IMR-90 (cell line): ENCODE results near the gene SRRM4. TPM values are rescaled to one million over a fixed set of nuclear protein-coding genes. Genes with fewer than 3 reads are reported as not detected.

ENCODE experiments used
- ATAC-seq: fragments of 200-7000 bp; cut with Tn5 transposase; 2 replicates; pipeline ENCODE4 v1.9.1; 2020; ENCODE audit warnings: low read depth, mild to moderate bottlenecking, moderate library complexity
- BruUV-seq: library from RNA; stranded (reverse); fragments of 400-500 nt; replicated peaks from 2 replicates; lab custom pipeline; 2021; lab: Mats Ljungman, UMichigan
- CTCF ChIA-PET: fragments of 300-600 bp; formaldehyde crosslinking; extraction: SDS; loops from one replicate; lab custom pipeline; 2021; ENCODE audit warnings: antibody characterized with exemption; lab: Yijun Ruan, JAX
- POLR2A ChIA-PET: fragments of 300-600 bp; sonication (Branson Sonifier 250); formaldehyde crosslinking; loops from one replicate; lab custom pipeline; 2022; ENCODE audit warnings: antibody characterized with exemption; ENCODE audit not compliant: unreplicated experiment; lab: Charles Lee
- DNase-seq: peaks from one replicate; pipeline ENCODE4 v3.0.0; 2013
- H2AFZ ChIP-seq: replicated peaks from 2 replicates; pipeline ENCODE3; 2013; ENCODE audit warnings: low read length, mild to moderate bottlenecking; ENCODE audit not compliant: poor library complexity
- H2AK5ac ChIP-seq: 2 replicates; pipeline ENCODE4 v1.6.1; 2013; ENCODE audit warnings: low read depth, low read length, inconsistent platforms
- H2AK9ac ChIP-seq: replicated peaks from 2 replicates; pipeline ENCODE3; 2013; ENCODE audit warnings: mild to moderate bottlenecking, low read depth, low read length, moderate library complexity; ENCODE audit not compliant: poor library complexity
- H2BK120ac ChIP-seq: 2 replicates; pipeline ENCODE4 v1.6.1; 2013; ENCODE audit warnings: low read depth, low read length, inconsistent platforms
- H2BK15ac ChIP-seq: 3 replicates; pipeline ENCODE4 v1.6.1; 2013; ENCODE audit warnings: low read depth, low read length, inconsistent platforms
- H2BK20ac ChIP-seq: 2 replicates; pipeline ENCODE4 v1.6.1; 2013; ENCODE audit warnings: low read depth, mild to moderate bottlenecking, inconsistent platforms, low read length, moderate library complexity
- H2BK5ac ChIP-seq: 2 replicates; pipeline ENCODE4 v1.6.1; 2013; ENCODE audit warnings: mild to moderate bottlenecking, low read depth, low read length, inconsistent platforms; ENCODE audit not compliant: poor library complexity, severe bottlenecking
- H3K14ac ChIP-seq: replicated peaks from 2 replicates; pipeline ENCODE4 v1.6.1; 2013; ENCODE audit warnings: low read depth, low read length, inconsistent platforms
- H3K18ac ChIP-seq: 2 replicates; pipeline ENCODE4 v1.6.1; 2013; ENCODE audit warnings: low read depth, low read length, control low read depth
- H3K23ac ChIP-seq: 2 replicates; pipeline ENCODE4 v1.6.1; 2013; ENCODE audit warnings: low read depth, low read length, inconsistent platforms
- H3K27ac ChIP-seq: 2 replicates; pipeline ENCODE4 v1.5.1; 2013; ENCODE audit warnings: mild to moderate bottlenecking, control low read depth, low read length; ENCODE audit not compliant: insufficient read depth
- H3K27me3 ChIP-seq: 2 replicates; pipeline ENCODE4 v1.6.1; 2013; ENCODE audit warnings: low read length; ENCODE audit not compliant: control insufficient read depth, insufficient read depth
- H3K36me3 ChIP-seq: 2 replicates; pipeline ENCODE4 v1.6.1; 2013; ENCODE audit warnings: low read length, mixed read lengths; ENCODE audit not compliant: control insufficient read depth, insufficient read depth
- H3K4ac ChIP-seq: 2 replicates; pipeline ENCODE4 v1.6.1; 2013; ENCODE audit warnings: low read depth, low read length, inconsistent platforms
- H3K4me1 ChIP-seq: 2 replicates; pipeline ENCODE4 v1.6.1; 2013; ENCODE audit warnings: low read length, mixed read lengths; ENCODE audit not compliant: control insufficient read depth, insufficient read depth
- H3K4me2 ChIP-seq: 2 replicates; pipeline ENCODE4 v1.6.1; 2013; ENCODE audit warnings: low read depth, mild to moderate bottlenecking, control low read depth, low read length, moderate library complexity
- H3K4me3 ChIP-seq: 2 replicates; pipeline ENCODE4 v1.5.1; 2013; ENCODE audit warnings: low read depth, mild to moderate bottlenecking, control low read depth, low read length, moderate library complexity; ENCODE audit not compliant: insufficient read depth
- H3K56ac ChIP-seq: 2 replicates; pipeline ENCODE4 v1.6.1; 2013; ENCODE audit warnings: low read length, inconsistent platforms; ENCODE audit not compliant: insufficient read depth; ENCODE audit errors: extremely low read depth
- H3K79me1 ChIP-seq, 2 experiments: 2 replicates each; pipeline ENCODE4 v1.6.1; 2013; ENCODE audit warnings: low read length in 2 of 2, inconsistent platforms in 1 of 2, low read depth in 1 of 2
- H3K9ac ChIP-seq: 2 replicates; pipeline ENCODE4 v1.6.1; 2013; ENCODE audit warnings: low read depth, low read length, control low read depth
- H3K9me1 ChIP-seq: 2 replicates; pipeline ENCODE4 v1.6.1; 2013; ENCODE audit warnings: low read length, inconsistent platforms; ENCODE audit not compliant: insufficient read depth
- H3K9me3 ChIP-seq: 2 replicates; pipeline ENCODE4 v1.6.1; 2013; ENCODE audit warnings: low read length; ENCODE audit not compliant: control insufficient read depth, insufficient read depth
- H4K20me1 ChIP-seq: 2 replicates; pipeline ENCODE4 v1.6.1; 2013; ENCODE audit warnings: low read length, inconsistent platforms; ENCODE audit not compliant: insufficient read depth
- H4K5ac ChIP-seq: 2 replicates; pipeline ENCODE4 v1.6.1; 2013; ENCODE audit warnings: mild to moderate bottlenecking, low read depth, low read length, control low read depth
- H4K8ac ChIP-seq, 2 experiments: 2 replicates each; pipeline ENCODE4 v1.6.1; 2013; ENCODE audit warnings: low read depth in 2 of 2, low read length in 2 of 2, control low read depth in 1 of 2, inconsistent platforms in 1 of 2
- H4K91ac ChIP-seq: 2 replicates; pipeline ENCODE4 v1.6.1; 2013; ENCODE audit warnings: low read depth, low read length, inconsistent platforms; ENCODE audit not compliant: insufficient read depth
- BHLHE40 ChIP-seq: fragments of 150-350 bp; IDR thresholded peaks from 2 replicates; pipeline ENCODE4 v1.6.1; 2016; ENCODE audit warnings: mild to moderate bottlenecking, low read depth, low read length
- CEBPB ChIP-seq: IDR thresholded peaks from 2 replicates; pipeline ENCODE4 v1.6.1; 2012; ENCODE audit warnings: low read depth, low read length, improper control_type of control experiment
- FOS ChIP-seq: fragments of 150-350 bp; IDR thresholded peaks from 2 replicates; pipeline ENCODE4 v1.6.1; 2016; ENCODE audit warnings: low read depth, low read length
- MAFK ChIP-seq: IDR thresholded peaks from 2 replicates; pipeline ENCODE4 v1.6.1; 2012; ENCODE audit warnings: low read depth, low read length, improper control_type of control experiment
- MXI1 ChIP-seq: IDR thresholded peaks from 2 replicates; pipeline ENCODE4 v1.6.1; 2012; ENCODE audit warnings: low read depth, mild to moderate bottlenecking, low read length, moderate library complexity, borderline replicate concordance
- POLR2A ChIP-seq: IDR thresholded peaks from 2 replicates; pipeline ENCODE4 v1.6.1; 2012; ENCODE audit warnings: mild to moderate bottlenecking, low read depth, low read length
- WGBS, 2 experiments: methylation state at CpG; one replicate each; pipeline versions ENCODE4 v1.1.5 to v1.1.7; 2013; ENCODE audit warnings: missing lambda C conversion rate in 2 of 2; ENCODE audit not compliant: insufficient read length in 1 of 2; ENCODE audit errors: extremely low coverage in 2 of 2; 5-methylcytosine and 5-hydroxymethylcytosine counted together
- dilution Hi-C: fragments of 300-500 bp; cut with HindIII; formaldehyde crosslinking; loops from one replicate; pipeline ENCODE4 v1.14.3; 2018; ENCODE audit warnings: low sequenced_read_pairs; ENCODE audit not compliant: unreplicated experiment
- in situ Hi-C: fragments of 300-500 bp; cut with MboI; formaldehyde crosslinking; loops from 3 replicates; pipeline ENCODE4 v1.14.3; 2019; ENCODE audit warnings: low sequenced_read_pairs, inconsistent platforms, mixed read lengths
- intact Hi-C: fragments of 100-400 bp; cut with micrococcal nuclease; formaldehyde crosslinking; loops from 2 replicates; pipeline ENCODE4 v1.10.0; 2022
- polyA plus RNA-seq, 3 experiments: library from polyadenylated mRNA; depleted of rRNA; stranded (reverse); fragments of >200 nt; gene quantifications; 2 replicates each; pipeline ENCODE4 v1.2.3, GENCODE V29; 2012; ENCODE audit warnings: low replicate concordance in 1 of 3
- total RNA-seq: library from RNA; depleted of rRNA; stranded (reverse); fragments of >200 nt; gene quantifications from 2 replicates; pipeline ENCODE4 v1.2.3, GENCODE V29; 2012
- TF ChIP-seq, protein P1 (sequence below): conservative IDR thresholded peaks from 2 replicates; pipeline ENCODE4 v1.5.1; 2012; ENCODE audit warnings: mild to moderate bottlenecking, low read depth, low read length, improper control_type of control experiment

SRRM4 gene
- total and polyA plus RNA-seq, 2 of the 4 experiments (the other 2 are of a cell fraction): not detected

DNA sequence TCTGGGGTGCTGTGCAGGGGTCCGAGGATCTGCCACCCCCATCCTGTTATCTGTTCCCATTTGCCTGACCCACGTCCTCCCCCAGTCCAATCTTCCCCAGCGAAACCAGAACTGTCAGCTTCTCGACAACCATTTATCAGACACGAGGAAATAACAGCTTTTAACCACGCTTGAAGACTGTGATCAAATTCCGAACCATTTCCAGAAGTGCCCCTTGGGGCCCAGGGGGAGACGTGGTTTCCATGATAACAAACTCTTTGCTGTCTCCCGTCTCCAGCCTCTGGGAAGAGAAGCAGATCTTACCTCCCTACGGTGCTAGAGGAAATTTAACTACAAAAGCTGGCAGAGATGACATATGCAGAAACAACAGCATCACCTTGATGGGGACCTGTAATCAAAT is 35.1 kb upstream of the SRRM4 start:
- TF ChIP-seq MAFK (no peak), MXI1 (no peak), CEBPB (no peak), BHLHE40 (no peak), FOS (no peak), POLR2A (no peak)
- TF ChIP-seq, protein P1, sequence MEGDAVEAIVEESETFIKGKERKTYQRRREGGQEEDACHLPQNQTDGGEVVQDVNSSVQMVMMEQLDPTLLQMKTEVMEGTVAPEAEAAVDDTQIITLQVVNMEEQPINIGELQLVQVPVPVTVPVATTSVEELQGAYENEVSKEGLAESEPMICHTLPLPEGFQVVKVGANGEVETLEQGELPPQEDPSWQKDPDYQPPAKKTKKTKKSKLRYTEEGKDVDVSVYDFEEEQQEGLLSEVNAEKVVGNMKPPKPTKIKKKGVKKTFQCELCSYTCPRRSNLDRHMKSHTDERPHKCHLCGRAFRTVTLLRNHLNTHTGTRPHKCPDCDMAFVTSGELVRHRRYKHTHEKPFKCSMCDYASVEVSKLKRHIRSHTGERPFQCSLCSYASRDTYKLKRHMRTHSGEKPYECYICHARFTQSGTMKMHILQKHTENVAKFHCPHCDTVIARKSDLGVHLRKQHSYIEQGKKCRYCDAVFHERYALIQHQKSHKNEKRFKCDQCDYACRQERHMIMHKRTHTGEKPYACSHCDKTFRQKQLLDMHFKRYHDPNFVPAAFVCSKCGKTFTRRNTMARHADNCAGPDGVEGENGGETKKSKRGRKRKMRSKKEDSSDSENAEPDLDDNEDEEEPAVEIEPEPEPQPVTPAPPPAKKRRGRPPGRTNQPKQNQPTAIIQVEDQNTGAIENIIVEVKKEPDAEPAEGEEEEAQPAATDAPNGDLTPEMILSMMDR: no peak
- no peak for DNase-seq
- H2BK20ac ChIP-seq: no peak overlapping the region
- no peak overlapping the region for H3K4me2 ChIP-seq
- H3K9me3 ChIP-seq: peaks cover 24% of the 10 kb centered on the region
- H3K14ac ChIP-seq: no peak overlapping the region
- H3K9me1 ChIP-seq: no peaks in the 10 kb centered on the region
- no peak overlapping the region for H4K5ac ChIP-seq
- H3K9ac ChIP-seq: no peak overlapping the region
- POLR2A ChIA-PET: no interaction called here
- H3K36me3 ChIP-seq: no peaks in the 10 kb centered on the region
- H2BK5ac ChIP-seq: no peak overlapping the region
- 17% methylated on average over 1 of the region's 10 CpGs; no CpG with 5 or more reads in 1 of the 2 experiments for WGBS, 2 experiments
- no peak overlapping the region for H4K8ac ChIP-seq
- no peak overlapping the region for H3K23ac ChIP-seq
- no peak overlapping the region for H2AK9ac ChIP-seq
- H3K18ac ChIP-seq: no peak overlapping the region
- no peak overlapping the region for H2AFZ ChIP-seq
- H2AK5ac ChIP-seq: no peak overlapping the region
- in situ Hi-C loops: no loop called here
- CTCF ChIA-PET: no interaction called here
- H2BK120ac ChIP-seq: no peak overlapping the region
- no peaks in the 10 kb centered on the region for H3K79me1 ChIP-seq
- no peak overlapping the region for H3K27ac ChIP-seq
- H4K20me1 ChIP-seq: no peaks in the 10 kb centered on the region
- no peak overlapping the region for H3K4ac ChIP-seq
- no peaks in the 10 kb centered on the region for H3K4me1 ChIP-seq
- no peak overlapping the region for H3K56ac ChIP-seq
- H3K4me3 ChIP-seq: no peak overlapping the region
- H3K27me3 ChIP-seq: no peaks in the 10 kb centered on the region
- dilution Hi-C loops: no loop called here
- no peak for ATAC-seq
- H2BK15ac ChIP-seq: no peak overlapping the region
- no peak overlapping the region for H4K91ac ChIP-seq
- intact Hi-C loops: no loop called here
- BruUV-seq: no TSS peak
